Stimulated activated CD8-positive, alpha-beta memory T cell treated with anti-CD3 and anti-CD28 coated beads, Interleukin-4, amount 100 ng/mL, for 4 hours (primary cell): ENCODE results near the gene RBP5.

Experiments
- DNase-seq, 2 donors: peaks; one replicate each; pipeline ENCODE4 v3.0.0-alpha.2; 2020; ENCODE audit warnings: low read depth in 2 of 2, low spot score in 1 of 2

Gene RBP5

DNA sequence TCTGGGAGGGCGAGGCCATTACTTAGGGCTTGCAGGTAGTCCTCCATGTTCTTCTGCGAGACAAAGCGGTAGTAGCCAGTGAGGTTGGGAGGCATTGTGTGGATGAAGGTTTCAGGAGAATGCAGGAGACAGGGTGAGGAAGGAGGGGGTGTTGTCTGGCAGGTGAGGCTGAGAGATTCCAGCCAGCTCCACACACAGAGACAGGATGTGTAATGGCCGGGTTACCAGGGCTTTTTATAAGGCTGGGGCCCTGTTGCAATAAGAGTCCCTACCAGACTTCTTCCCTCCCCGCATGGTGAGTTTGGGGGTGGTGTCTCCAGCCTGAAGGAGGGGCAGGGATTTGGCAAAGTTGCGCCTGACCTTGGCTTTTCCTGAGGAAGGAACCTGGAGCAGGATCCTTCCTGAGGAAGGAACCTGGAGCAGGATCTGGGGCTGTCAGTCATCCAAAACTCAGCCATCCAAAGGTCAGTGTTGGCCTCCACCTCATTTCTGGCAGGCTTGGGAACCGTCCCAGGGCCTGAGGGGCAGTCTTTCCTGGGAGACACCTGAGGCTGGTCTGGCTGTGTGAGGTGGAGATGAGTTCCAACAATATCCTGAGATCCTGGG lies at the start of gene RBP5:
Gene RBP5, minus strand, starts transcription at position 209 of the 606 bp plus-strand sequence. Its CDS starts 114 bp downstream, at position 95.
- DNase-seq, result no peak

DNA sequence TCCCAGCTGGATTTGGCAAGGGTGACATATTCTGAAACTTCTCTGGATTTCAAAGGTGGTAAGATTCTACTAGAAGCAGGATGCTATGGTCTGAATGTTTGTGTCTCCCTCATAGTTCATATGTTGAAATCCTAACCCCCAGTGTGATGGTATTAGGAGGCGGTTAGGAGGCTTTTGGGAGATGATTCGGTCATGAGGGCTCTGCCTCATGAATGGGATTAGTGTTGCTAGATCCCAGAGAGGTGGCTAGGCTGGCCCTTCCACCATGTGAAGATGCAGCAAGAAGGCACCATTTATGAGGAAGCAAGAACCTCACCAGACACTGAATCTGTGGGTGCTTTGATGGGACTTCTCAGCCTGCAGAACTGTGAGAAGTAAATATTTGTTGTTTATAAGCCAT lies 49.8 kb upstream of the RBP5 start:
- DNase-seq, result no peak

- no peak for DNase-seq
These were observed 47.9 kb upstream of the RBP5 start for GRCh38 chr12:7176595-7176994.

DNA sequence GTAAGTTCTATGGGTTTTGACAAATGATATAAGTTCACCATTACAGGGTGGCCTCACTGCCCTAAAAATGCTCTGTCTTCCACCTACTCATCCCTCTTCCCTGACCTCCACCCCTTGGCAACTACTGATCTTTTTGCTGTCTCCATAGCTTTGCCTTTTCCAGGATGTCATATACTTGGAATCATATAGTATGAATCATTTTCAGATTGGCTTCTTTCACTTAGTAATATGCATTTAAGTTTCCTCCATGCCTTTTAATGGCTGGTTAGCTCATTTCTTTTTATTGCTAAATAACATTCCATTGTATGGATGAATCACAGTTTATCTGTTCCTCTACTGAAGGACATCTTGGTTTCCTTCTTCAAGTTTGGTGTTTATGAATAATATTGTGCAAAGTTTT lies 46.8 kb upstream of the RBP5 start:
- no peak for DNase-seq

- no peak for DNase-seq
These were observed 43.2 kb upstream of the RBP5 start for GRCh38 chr12:7171854-7172253.

DNA sequence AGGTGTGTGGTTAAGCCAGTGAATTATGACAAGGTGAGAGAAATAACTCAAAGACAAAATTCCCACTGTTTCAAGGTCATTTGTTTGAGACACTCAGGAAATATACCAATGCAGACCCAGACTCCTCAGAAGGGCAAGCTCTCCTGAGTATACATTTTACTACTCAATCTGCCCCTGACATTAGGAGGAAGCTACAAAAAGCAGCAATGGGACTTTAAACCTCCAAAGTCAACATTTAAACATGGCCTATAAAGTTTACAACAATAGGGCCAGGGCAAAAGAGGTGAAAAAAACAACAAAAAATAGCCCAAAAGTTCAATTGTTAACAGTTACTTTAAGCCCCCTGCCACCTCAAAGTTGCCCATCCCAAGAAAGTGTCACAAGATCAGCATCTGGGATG lies 41.3 kb upstream of the RBP5 start:
- no peak for DNase-seq

DNA sequence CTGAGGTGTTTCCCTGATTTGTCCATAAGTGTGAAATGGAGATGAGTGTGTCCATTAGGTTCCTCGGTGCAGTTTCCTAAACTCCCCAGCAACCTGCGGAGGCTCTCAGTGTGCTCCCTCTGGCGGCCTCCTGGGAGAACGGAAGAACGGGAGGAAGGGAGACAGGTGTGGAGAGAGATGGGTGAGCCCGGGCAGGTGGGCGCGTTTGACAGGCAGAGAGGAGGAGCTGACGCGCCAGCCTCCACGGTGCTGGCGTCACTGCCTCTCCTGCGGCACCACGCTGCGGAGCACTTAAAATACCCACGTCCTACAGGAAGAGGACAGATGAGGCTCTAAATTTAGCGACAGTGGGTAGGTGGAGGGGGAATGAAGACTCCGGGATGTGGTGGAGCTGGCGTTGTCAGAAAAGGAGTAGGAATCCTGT lies 34.0 kb upstream of the RBP5 start:
- no peak for DNase-seq

DNA sequence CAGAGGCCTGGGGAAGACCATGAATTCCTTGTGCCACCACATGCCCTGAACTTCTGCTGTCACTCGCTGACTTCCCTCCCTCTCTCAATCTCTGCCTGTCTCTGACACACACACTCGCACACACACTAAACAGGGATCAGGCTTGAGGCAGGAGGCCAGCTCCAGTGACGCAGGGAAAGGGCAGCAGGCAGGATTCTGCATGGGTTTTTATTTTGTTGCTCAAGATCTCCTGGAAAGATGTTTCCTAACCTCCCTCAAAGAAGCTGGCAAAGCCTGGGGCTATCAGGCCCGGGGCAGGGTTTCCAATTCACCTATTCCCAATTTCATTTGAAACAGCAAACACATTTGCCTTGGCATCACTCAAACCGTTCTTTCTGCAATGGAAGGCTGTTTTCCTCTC lies 33.1 kb upstream of the RBP5 start:
- DNase-seq, result no peak

GRCh38 chr12:7161327-7161726 lies 32.6 kb upstream of the RBP5 start:
- no peak for DNase-seq

- no peak for DNase-seq
These were observed 31.5 kb upstream of the RBP5 start for GRCh38 chr12:7160183-7160582.

- DNase-seq, result no peak
These were observed 30.3 kb upstream of the RBP5 start for GRCh38 chr12:7158781-7159609.

DNA sequence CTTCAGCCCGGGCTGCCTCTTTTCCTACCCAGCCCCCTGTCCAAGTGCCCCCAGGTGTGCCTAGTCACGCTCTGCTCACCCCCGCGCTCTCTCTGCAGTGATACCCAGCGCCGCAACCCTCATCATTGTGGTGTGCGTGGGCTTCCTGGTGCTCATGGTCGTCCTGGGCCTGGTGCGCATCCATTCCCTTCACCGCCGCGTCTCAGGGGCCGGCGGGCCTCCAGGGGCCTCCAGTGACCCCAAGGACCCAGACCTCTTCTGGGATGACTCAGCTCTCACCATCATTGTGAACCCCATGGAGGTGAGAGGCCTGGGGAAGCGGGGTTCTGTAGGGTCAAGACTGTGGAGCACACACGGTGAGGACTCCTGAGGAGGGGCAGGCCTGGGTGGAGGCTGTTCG lies 28.7 kb upstream of the RBP5 start:
- DNase-seq, result no peak

DNA sequence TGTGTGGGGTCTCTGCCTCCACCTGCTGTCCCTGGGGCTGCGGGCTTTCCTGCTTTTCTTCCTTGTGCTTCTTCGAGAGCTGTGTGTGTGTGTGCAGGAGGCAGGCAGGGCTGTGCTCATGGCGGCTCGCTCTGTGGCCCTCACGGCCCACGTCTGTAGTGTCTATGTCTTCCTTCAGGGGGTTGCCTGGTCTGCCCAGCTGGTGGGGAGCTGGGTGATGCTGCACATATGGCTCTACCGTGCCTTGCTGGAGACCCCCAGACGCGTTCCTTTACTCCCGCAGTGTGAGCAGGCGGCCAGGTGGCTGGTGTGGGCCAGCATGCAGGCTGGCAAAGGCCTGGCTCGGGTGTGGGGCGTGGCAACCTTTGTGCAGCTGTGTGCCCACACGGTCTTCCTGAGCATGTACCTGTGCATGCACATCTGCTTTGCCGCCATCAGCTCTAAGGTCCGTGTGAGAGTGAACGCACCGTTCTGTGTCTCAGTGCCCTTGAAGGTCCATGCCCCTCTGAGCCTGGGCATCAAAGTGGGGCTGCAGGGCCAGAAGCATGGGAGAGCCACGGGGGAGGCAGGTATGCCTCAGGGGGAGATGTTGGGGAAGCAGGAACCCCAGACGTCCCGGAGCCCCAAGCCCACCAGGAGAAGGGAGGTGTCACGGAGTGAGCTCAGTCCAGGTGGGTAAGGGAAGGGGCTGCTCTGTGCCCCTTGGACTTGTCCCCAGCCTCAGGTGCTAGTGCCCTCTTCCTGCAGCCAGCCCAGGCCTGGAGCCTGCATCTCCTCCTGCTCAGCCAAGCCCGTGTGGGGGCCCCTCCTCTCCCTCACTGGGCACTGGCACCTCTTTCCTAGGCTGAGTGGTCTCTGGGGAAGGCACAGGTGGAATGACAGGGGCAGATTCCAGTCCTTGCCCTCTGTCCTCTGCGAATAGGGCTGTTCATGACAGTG lies 27.8 kb upstream of the RBP5 start:
- no peak for DNase-seq

GRCh38 chr12:7155471-7156034 lies 26.9 kb upstream of the RBP5 start:
- no peak for DNase-seq

DNA sequence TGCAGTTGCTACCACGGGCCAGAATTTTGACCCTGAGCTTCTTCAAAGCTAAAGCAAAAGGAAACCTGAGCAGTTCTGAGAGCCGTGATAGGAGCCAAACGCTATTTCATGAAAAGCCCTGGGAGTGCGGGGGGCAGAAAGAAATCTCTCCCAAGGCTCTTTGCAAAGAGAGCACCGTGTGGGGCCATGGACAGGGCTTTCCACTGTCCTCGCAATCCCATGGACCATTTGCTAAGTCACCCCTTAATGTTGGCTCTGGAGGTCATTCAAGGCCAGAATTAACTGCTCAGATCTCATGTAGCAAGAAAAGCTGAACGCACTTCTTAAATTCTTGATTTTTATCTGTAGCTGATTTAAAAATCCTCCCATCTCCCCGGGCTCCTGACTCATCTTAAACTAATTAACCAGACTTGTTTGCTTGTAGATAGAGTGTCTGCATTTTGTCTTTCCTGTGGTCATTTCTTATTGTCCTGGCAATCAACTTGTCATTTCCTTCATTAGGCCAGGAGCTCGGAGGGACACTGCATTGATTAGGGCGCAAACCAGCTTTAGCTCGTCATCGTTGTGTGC lies 26.3 kb upstream of the RBP5 start:
- DNase-seq, result no peak

DNA sequence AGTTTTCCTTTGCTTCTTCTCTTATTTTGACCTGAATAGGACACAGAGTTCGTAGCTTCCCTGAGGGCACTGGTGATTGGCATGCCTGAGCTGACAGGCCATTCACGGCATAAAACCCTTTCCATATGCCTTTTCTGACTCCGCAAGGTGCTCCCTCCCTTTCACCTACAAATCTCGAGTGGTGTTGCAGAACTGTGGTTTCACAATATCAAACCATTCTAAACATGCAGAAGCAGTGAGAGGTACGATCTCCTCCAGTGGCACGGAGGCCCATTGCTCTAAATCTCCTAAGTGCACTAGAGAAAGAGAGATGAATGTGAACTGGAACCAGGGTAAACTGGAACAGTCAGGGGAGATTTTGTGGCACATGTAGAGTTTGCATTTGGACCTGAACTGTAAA lies 25.4 kb upstream of the RBP5 start:
- DNase-seq, result no peak

- no peak for DNase-seq
These were observed 24.1 kb upstream of the RBP5 start for GRCh38 chr12:7152818-7153217.

DNA sequence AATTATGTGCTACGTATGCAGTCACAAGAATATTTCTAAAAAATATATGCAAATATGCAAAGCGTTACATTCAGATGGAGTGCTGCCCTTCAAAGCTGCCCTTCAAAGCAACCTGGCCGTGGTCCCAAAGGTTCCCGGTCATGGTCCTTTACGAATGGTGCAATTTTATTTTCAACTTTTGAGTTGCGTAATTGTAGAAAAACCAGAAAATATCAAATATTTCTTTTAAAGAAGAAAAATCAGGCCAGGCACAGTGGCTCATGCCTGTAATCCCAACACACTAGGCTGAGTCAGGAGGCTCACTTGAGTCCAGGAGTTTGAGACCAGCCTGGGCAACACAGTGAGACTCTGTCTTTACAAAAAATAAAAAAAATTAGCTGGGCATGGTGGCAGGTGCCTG lies 22.8 kb upstream of the RBP5 start:
- DNase-seq, result no peak

DNA sequence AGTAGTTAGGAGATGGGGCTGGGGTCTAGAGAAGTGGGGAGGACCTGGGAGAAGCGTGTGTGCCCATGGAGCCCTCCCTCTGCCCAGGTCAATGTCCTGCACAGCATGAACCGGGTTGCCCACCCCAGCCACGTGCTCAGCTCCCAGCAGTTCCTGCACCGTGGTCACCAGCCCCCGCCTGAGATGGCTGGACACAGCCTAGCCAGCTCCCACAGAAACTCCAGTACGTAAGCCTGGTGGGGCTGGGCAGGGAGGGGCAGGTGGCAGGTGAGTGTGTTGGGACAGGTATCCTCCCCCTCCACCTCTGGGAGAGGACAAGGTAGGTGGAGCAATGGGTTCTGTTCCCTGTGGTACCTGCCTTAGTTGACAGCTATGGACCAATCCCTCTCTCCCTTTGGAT lies 22.2 kb upstream of the RBP5 start:
- DNase-seq, result no peak

- DNase-seq, result no peak
These were observed 21.7 kb upstream of the RBP5 start for GRCh38 chr12:7150356-7150755.

GRCh38 chr12:7146906-7147305 lies 18.2 kb upstream of the RBP5 start:
- no peak for DNase-seq
